Skeletal muscle tissue (tissue), 4 donors: ENCODE data around the gene BSDC1. TPM values are rescaled to one million over a fixed set of nuclear protein-coding genes. Genes with fewer than 3 reads are reported as not detected.
"Not testable (repeated sequence)": the region's sequence is repeated elsewhere in the genome, so short reads cannot be mapped to it uniquely, and the experiment has no call there.

Experiments used
- H3K27ac ChIP-seq: one replicate; pipeline ENCODE4 v1.7.0; 2013; ENCODE audit warnings: mild to moderate bottlenecking, low read depth, low read length, inconsistent platforms
- H3K27me3 ChIP-seq, 3 donors: one replicate each; pipeline ENCODE4 v1.7.0; 2013; ENCODE audit warnings: low read length in 3 of 3; ENCODE audit not compliant: control insufficient read depth in 3 of 3, insufficient read depth in 3 of 3
- H3K36me3 ChIP-seq, 3 donors: one replicate each; pipeline ENCODE4 v1.7.0; 2013; ENCODE audit warnings: low read length in 3 of 3; ENCODE audit not compliant: control insufficient read depth in 3 of 3, insufficient read depth in 3 of 3
- H3K4me1 ChIP-seq, 3 donors: one replicate each; pipeline ENCODE4 v1.7.0; 2013; ENCODE audit warnings: low read length in 3 of 3, mild to moderate bottlenecking in 3 of 3; ENCODE audit not compliant: control insufficient read depth in 3 of 3, insufficient read depth in 3 of 3
- H3K4me3 ChIP-seq, 3 donors: one replicate each; pipeline ENCODE4 v1.7.0; 2013; ENCODE audit warnings: low read length in 3 of 3
- H3K9ac ChIP-seq, 3 donors: one replicate each; pipeline ENCODE4 v1.7.0; 2013; ENCODE audit warnings: low read length in 3 of 3, mild to moderate bottlenecking in 3 of 3, moderate library complexity in 2 of 3, low read depth in 1 of 3
- H3K9me3 ChIP-seq, 3 donors: one replicate each; pipeline ENCODE4 v1.7.0; 2013; ENCODE audit warnings: low read length in 3 of 3; ENCODE audit not compliant: control insufficient read depth in 3 of 3
- total RNA-seq: library from RNA; depleted of rRNA; stranded (reverse); fragments of >200 nt; gene quantifications from one replicate; pipeline ENCODE4 v1.2.3, GENCODE V29; 2014
- donor health status: Osteomylitis.

BSDC1 gene
- total RNA-seq, 1 donor from 2014 or later, result 37.1 TPM

GRCh38 chr1:32413507-32414185, 19.4 kb upstream of the BSDC1 start:
- Histone ChIP-seq H3K27ac (no peak overlapping the region), H3K4me1 (no peaks in the 10 kb centered on the region), H3K4me3 (no peak overlapping the region), H3K9me3 (peaks cover 0 to 2% (median 0%) of the 10 kb centered on the region in 3 donors), H3K27me3 (no peaks in the 10 kb centered on the region), H3K36me3 (no peaks in the 10 kb centered on the region), H3K9ac (no peak overlapping the region)

- H3K4me3 ChIP-seq, result no peak overlapping the region
- H3K9ac ChIP-seq, result no peak overlapping the region
- H3K36me3 ChIP-seq, result no peaks in the 10 kb centered on the region
- no peaks in the 10 kb centered on the region for H3K4me1 ChIP-seq
- no peaks in the 10 kb centered on the region for H3K27me3 ChIP-seq
- H3K27ac ChIP-seq, result no peak overlapping the region
- H3K9me3 ChIP-seq, result peaks cover 0 to 2% (median 0%) of the 10 kb centered on the region in 3 donors
Measured at GRCh38 chr1:32411261-32411660, 17.0 kb upstream of the BSDC1 start.

GRCh38 chr1:32406629-32407111, 12.4 kb upstream of the BSDC1 start:
- no peaks in the 10 kb centered on the region for H3K36me3 ChIP-seq
- H3K9me3 ChIP-seq, result no peaks in the 10 kb centered on the region
- no peak overlapping the region for H3K27ac ChIP-seq
- H3K4me3 ChIP-seq, result no peak overlapping the region
- no peak overlapping the region for H3K9ac ChIP-seq
- H3K27me3 ChIP-seq, result no peaks in the 10 kb centered on the region
- H3K4me1 ChIP-seq, result no peaks in the 10 kb centered on the region

- Histone ChIP-seq H3K9me3 (no peaks in the 10 kb centered on the region), H3K9ac (no peak overlapping the region), H3K27ac (no peak overlapping the region), H3K27me3 (no peaks in the 10 kb centered on the region), H3K36me3 (no peaks in the 10 kb centered on the region), H3K4me3 (no peak overlapping the region), H3K4me1 (peaks cover 0 to 2% (median 0%) of the 10 kb centered on the region in 3 donors)
Measured at GRCh38 chr1:32405672-32406467, 11.6 kb upstream of the BSDC1 start.

GRCh38 chr1:32404946-32405345, 10.7 kb upstream of the BSDC1 start:
- peaks cover 0 to 2% (median 2%) of the 10 kb centered on the region in 3 donors for H3K4me1 ChIP-seq
- no peak overlapping the region for H3K27ac ChIP-seq
- no peak overlapping the region for H3K4me3 ChIP-seq
- no peaks in the 10 kb centered on the region for H3K36me3 ChIP-seq
- no peaks in the 10 kb centered on the region for H3K27me3 ChIP-seq
- H3K9ac ChIP-seq, result no peak overlapping the region
- no peaks in the 10 kb centered on the region for H3K9me3 ChIP-seq

- H3K4me3 ChIP-seq, result peak overlapping the region; percentile 2 to 58 (median 52)
- H3K27me3 ChIP-seq, result no peaks in the 10 kb centered on the region
- peak overlapping the region; percentile 45 to 75 (median 66) for H3K9ac ChIP-seq
- no peaks in the 10 kb centered on the region for H3K9me3 ChIP-seq
- peak overlapping the region; percentile 7 for H3K27ac ChIP-seq
- H3K4me1 ChIP-seq, result peaks cover 0 to 2% (median 2%) of the 10 kb centered on the region in 3 donors
- H3K36me3 ChIP-seq, result no peaks in the 10 kb centered on the region
Measured at GRCh38 chr1:32400876-32401631, 6.8 kb upstream of the BSDC1 start.

- H3K36me3 ChIP-seq, result no peaks in the 10 kb centered on the region
- H3K9me3 ChIP-seq, result no peaks in the 10 kb centered on the region
Measured at GRCh38 chr1:32399843-32400242, 5.6 kb upstream of the BSDC1 start.

GRCh38 chr1:32398401-32398800, 4.2 kb upstream of the BSDC1 start:
- no peak overlapping the region for H3K9ac ChIP-seq
- no peaks in the 10 kb centered on the region for H3K9me3 ChIP-seq
- H3K27me3 ChIP-seq, result no peaks in the 10 kb centered on the region
- peaks cover 0 to 5% (median under 1%) of the 10 kb centered on the region in 3 donors for H3K36me3 ChIP-seq
- H3K27ac ChIP-seq, result no peak overlapping the region
- H3K4me3 ChIP-seq, result no peak overlapping the region
- peaks cover 8 to 12% (median 11%) of the 10 kb centered on the region in 3 donors for H3K4me1 ChIP-seq

More at GRCh38 chr1:32399843-32400242, 5.6 kb upstream of the BSDC1 start:
- Histone ChIP-seq H3K9ac (no peak overlapping the region), H3K4me3 (no peak overlapping the region), H3K4me1 (peaks cover 4 to 7% (median 5%) of the 10 kb centered on the region in 3 donors), H3K27me3 (no peaks in the 10 kb centered on the region), H3K27ac (no peak overlapping the region)

- not testable (repeated sequence) for H3K9me3 ChIP-seq, H3K4me3 ChIP-seq, H3K9ac ChIP-seq, H3K27ac ChIP-seq, H3K27me3 ChIP-seq
- Histone ChIP-seq H3K4me1 (peaks cover 21 to 30% (median 29%) of the 10 kb centered on the region in 3 donors), H3K36me3 (peaks cover 7 to 14% (median 8%) of the 10 kb centered on the region in 3 donors)
Measured at GRCh38 chr1:32396524-32396923, 2.3 kb upstream of the BSDC1 start.
